HCT116 (cell line): ENCODE data around the gene STON1. TPM values are rescaled to one million over a fixed set of nuclear protein-coding genes. Genes with fewer than 3 reads are reported as not detected.

Source experiments
- ATAC-seq: fragments of 200-7000 bp; cut with Tn5 transposase; 2 replicates; pipeline ENCODE4 v1.9.1; 2020; ENCODE audit warnings: mild to moderate bottlenecking, moderate library complexity
- BruUV-seq: library from RNA; stranded (reverse); fragments of 400-500 nt; replicated peaks from 2 replicates; lab custom pipeline; 2021; lab: Mats Ljungman, UMichigan
- CTCF ChIA-PET: fragments of 300-600 bp; sonication (Branson Sonifier 250); formaldehyde crosslinking; loops from one replicate; lab custom pipeline; 2021; ENCODE audit warnings: antibody characterized with exemption; lab: Charles Lee
- POLR2A ChIA-PET: fragments of 300-600, 350-600 bp; sonication (Branson Sonifier 250); formaldehyde crosslinking; loops from one replicate; lab custom pipeline; 2021; ENCODE audit warnings: antibody characterized with exemption; lab: Charles Lee
- RAD21 ChIA-PET, 2 experiments: fragments of 300-600 bp; sonication (Branson Sonifier 250); formaldehyde crosslinking; loops; one replicate each; lab custom pipeline; 2023; ENCODE audit warnings: low total read pairs in 2 of 2; ENCODE audit not compliant: uncharacterized antibody in 2 of 2, unreplicated experiment in 2 of 2, low non-redundant PET in 1 of 2; lab: Charles Lee
- DNase-seq: peaks from one replicate; pipeline ENCODE4 v3.0.0-alpha.2; 2010; ENCODE audit warnings: low read depth, low spot score
- H2AFZ ChIP-seq: fragments of 200-600 bp; shearing (Covaris generic), sonication (generic); 2 replicates; pipeline ENCODE4 v1.6.1; 2017; ENCODE audit warnings: low read depth, mixed run types, mixed read lengths, antibody characterized with exemption, low read length; ENCODE audit not compliant: poor library complexity, severe bottlenecking
- H3K27ac ChIP-seq: 2 replicates; pipeline ENCODE4 v1.5.1; 2012; ENCODE audit warnings: low read depth, low read length
- H3K27me3 ChIP-seq: fragments of 200-600 bp; sonication (generic); 2 replicates; pipeline ENCODE4 v1.6.1; 2016; ENCODE audit warnings: mixed run types, low read length, mixed read lengths; ENCODE audit not compliant: insufficient read depth
- H3K36me3 ChIP-seq, 2 experiments: fragments of 200-500 bp in 1 of 2; fragments of 200-600 bp in 1 of 2; sonication (Bioruptor generic) in 1 of 2; sonication (generic) in 1 of 2; 2 replicates each; pipeline versions ENCODE4 v1.5.1 to v1.6.1; 2014 to 2016; ENCODE audit warnings: low read length in 2 of 2, inconsistent platforms in 1 of 2, mixed read lengths in 1 of 2, mixed run types in 1 of 2; ENCODE audit not compliant: insufficient read depth in 2 of 2, control insufficient read depth in 1 of 2
- H3K4me1 ChIP-seq, 2 experiments: fragments of 200-600 bp in 1 of 2; sonication (generic) in 1 of 2; 2 replicates each; pipeline versions ENCODE4 v1.5.1 to v1.6.1; 2012 to 2017; ENCODE audit warnings: low read length in 2 of 2, inconsistent platforms in 1 of 2, mild to moderate bottlenecking in 1 of 2, mixed read lengths in 1 of 2, mixed run types in 1 of 2, moderate library complexity in 1 of 2; ENCODE audit not compliant: insufficient read depth in 2 of 2, control insufficient read depth in 1 of 2
- H3K4me2 ChIP-seq: fragments of 200-600 bp; sonication (generic); 2 replicates; pipeline ENCODE4 v1.6.1; 2017; ENCODE audit warnings: mixed run types, low read length, mixed read lengths
- H3K4me3 ChIP-seq, 2 experiments: fragments of 200-600 bp in 1 of 2; sonication (generic) in 1 of 2; replicated peaks in 1 of 2; 2 replicates each; pipeline ENCODE4 v1.5.1; 2011 to 2016; ENCODE audit warnings: low read length in 2 of 2, control low read depth in 1 of 2, low read depth in 1 of 2, mild to moderate bottlenecking in 1 of 2, mixed read lengths in 1 of 2, mixed run types in 1 of 2
- H3K79me2 ChIP-seq: fragments of 200-600 bp; sonication (generic); 2 replicates; pipeline ENCODE4 v1.6.1; 2017; ENCODE audit warnings: mild to moderate bottlenecking, mixed run types, low read length, moderate library complexity, mixed read lengths; ENCODE audit not compliant: insufficient read depth
- H3K9ac ChIP-seq: fragments of 200-600 bp; sonication (generic); 2 replicates; pipeline ENCODE4 v1.6.1; 2016; ENCODE audit warnings: low read length, mixed read lengths
- H3K9me2 ChIP-seq: fragments of 200-600 bp; sonication (generic), shearing (Covaris generic); 2 replicates; pipeline ENCODE4 v1.6.1; 2017; ENCODE audit warnings: mixed run types, mild to moderate bottlenecking, moderate library complexity; ENCODE audit not compliant: insufficient read depth
- H3K9me3 ChIP-seq, 2 experiments: fragments of 200-500 bp in 1 of 2; fragments of 200-600 bp in 1 of 2; sonication (Bioruptor generic) in 1 of 2; sonication (generic) in 1 of 2; 2 replicates each; pipeline ENCODE4 v1.6.1; 2014 to 2017; ENCODE audit warnings: low read length in 2 of 2, mixed read lengths in 2 of 2, inconsistent platforms in 1 of 2, low read depth in 1 of 2, mild to moderate bottlenecking in 1 of 2, mixed run types in 1 of 2, moderate library complexity in 1 of 2; ENCODE audit not compliant: control insufficient read depth in 1 of 2, insufficient read depth in 1 of 2
- H4K20me1 ChIP-seq: fragments of 200-600 bp; sonication (generic), shearing (Covaris generic); 2 replicates; pipeline ENCODE4 v1.6.1; 2017; ENCODE audit warnings: mixed run types, mild to moderate bottlenecking, moderate library complexity; ENCODE audit not compliant: insufficient read depth
- EZH2 ChIP-seq: fragments of 200-600 bp; sonication (generic); IDR thresholded peaks from 2 replicates; pipeline ENCODE4 v1.6.1; 2017; ENCODE audit warnings: antibody characterized with exemption, mixed run types
- JUND ChIP-seq: IDR thresholded peaks from 2 replicates; pipeline ENCODE4 v1.6.1; 2012
- REST ChIP-seq: IDR thresholded peaks from 2 replicates; pipeline ENCODE4 v1.6.1; 2012; ENCODE audit warnings: low read depth
- SRF ChIP-seq: IDR thresholded peaks from 2 replicates; pipeline ENCODE4 v1.6.1; 2012; ENCODE audit warnings: low read depth
- YY1 ChIP-seq: IDR thresholded peaks from 2 replicates; pipeline ENCODE4 v1.6.1; 2011; ENCODE audit warnings: low read length, low read depth, moderate library complexity, mild to moderate bottlenecking; ENCODE audit not compliant: insufficient replicate concordance; ENCODE audit errors: extremely low read depth
- intact Hi-C: fragments of 100-400 bp; cut with micrococcal nuclease; formaldehyde crosslinking; loops from 2 replicates; pipeline ENCODE4 v1.10.0; 2022
- total RNA-seq: library from RNA; stranded (reverse); gene quantifications from one replicate; pipeline ENCODE4 v1.2.1, GENCODE V29; 2021; ENCODE audit not compliant: unreplicated experiment
- TF ChIP-seq, protein P1 (sequence below): IDR thresholded peaks from 2 replicates; pipeline ENCODE4 v1.6.1; 2011; ENCODE audit warnings: mild to moderate bottlenecking, low read length, moderate library complexity; ENCODE audit not compliant: insufficient replicate concordance; ENCODE audit errors: extremely low read depth
- TF ChIP-seq, protein P2 (sequence below): IDR thresholded peaks from 2 replicates; pipeline ENCODE4 v1.6.1; 2012

The STON1 gene
- total RNA-seq, 1 experiment from 2014 or later, result 1.4 TPM

DNA sequence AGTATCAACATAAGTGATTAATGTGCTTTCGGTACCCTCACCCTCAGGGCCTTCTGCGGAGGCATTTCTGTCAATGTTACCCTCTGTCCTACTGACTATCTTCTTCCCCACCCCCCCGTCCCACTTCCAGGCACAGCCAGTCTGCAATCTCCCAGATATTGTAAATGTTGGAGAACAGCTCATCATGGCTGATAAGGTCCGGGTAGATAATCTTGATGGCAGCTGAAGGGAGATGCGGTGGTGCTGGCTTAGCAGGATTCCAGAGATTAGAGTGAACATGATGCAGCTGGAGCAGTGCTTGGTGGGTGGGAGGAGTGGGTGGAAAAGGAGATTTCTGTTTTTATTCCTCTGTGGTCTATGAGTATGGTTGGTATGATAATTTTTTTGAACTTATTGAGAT is 103.2 kb downstream of the STON1 start (continued):
- TF ChIP-seq, protein P1, sequence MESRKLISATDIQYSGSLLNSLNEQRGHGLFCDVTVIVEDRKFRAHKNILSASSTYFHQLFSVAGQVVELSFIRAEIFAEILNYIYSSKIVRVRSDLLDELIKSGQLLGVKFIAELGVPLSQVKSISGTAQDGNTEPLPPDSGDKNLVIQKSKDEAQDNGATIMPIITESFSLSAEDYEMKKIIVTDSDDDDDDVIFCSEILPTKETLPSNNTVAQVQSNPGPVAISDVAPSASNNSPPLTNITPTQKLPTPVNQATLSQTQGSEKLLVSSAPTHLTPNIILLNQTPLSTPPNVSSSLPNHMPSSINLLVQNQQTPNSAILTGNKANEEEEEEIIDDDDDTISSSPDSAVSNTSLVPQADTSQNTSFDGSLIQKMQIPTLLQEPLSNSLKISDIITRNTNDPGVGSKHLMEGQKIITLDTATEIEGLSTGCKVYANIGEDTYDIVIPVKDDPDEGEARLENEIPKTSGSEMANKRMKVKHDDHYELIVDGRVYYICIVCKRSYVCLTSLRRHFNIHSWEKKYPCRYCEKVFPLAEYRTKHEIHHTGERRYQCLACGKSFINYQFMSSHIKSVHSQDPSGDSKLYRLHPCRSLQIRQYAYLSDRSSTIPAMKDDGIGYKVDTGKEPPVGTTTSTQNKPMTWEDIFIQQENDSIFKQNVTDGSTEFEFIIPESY, result no peak
- TF ChIP-seq REST, result no peak
- no peak for TF ChIP-seq JUND
- no peak for TF ChIP-seq SRF
- TF ChIP-seq YY1, result no peak
- TF ChIP-seq, protein P2, sequence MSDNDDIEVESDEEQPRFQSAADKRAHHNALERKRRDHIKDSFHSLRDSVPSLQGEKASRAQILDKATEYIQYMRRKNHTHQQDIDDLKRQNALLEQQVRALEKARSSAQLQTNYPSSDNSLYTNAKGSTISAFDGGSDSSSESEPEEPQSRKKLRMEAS, result no peak
- TF ChIP-seq, all 23 proteins: peak for 0

- CTCF ChIA-PET, result no interaction called here
- no peak overlapping the region for H2AFZ ChIP-seq
- RAD21 ChIA-PET, result no interaction called here
- H3K27ac ChIP-seq, result no peak overlapping the region
- no peak overlapping the region for H3K4me3 ChIP-seq
- H3K9me2 ChIP-seq, result no peaks in the 10 kb centered on the region
- no peaks in the 10 kb centered on the region for H3K27me3 ChIP-seq
- TF ChIP-seq EZH2 (no peak), YY1 (no peak)
- TF ChIP-seq, protein P2, result no peak
- TF ChIP-seq, all 23 proteins: peak for 0
- no peak for DNase-seq
- Histone ChIP-seq H3K79me2 (no peaks in the 10 kb centered on the region), H3K9ac (no peak overlapping the region), H4K20me1 (no peaks in the 10 kb centered on the region), H3K4me1 (no peaks in the 10 kb centered on the region), H3K9me3 (no peaks in the 10 kb centered on the region), H3K36me3 (no peaks in the 10 kb centered on the region), H3K4me2 (no peak overlapping the region)
- ATAC-seq, result no peak
- BruUV-seq, result no TSS peak
- POLR2A ChIA-PET, result no interaction called here
- intact Hi-C loops, result no loop called here
Measured at GRCh38 chr2:48635786-48636185, 105.8 kb downstream of the STON1 start.
